Neural progenitor cell (in vitro differentiated cells): ENCODE data around the gene PIGK.

Source experiments
- CTCF ChIP-seq: fragments of 200-600 bp; sonication (generic); IDR thresholded peaks from 2 replicates; pipeline ENCODE4 v1.5.1; 2017; ENCODE audit warnings: antibody characterized with exemption, mild to moderate bottlenecking
- EZH2phosphoT487 ChIP-seq: fragments of 200-600 bp; sonication (generic); IDR thresholded peaks from 2 replicates; pipeline ENCODE4 v1.6.1; 2017; ENCODE audit warnings: antibody characterized with exemption

GRCh38 chr1:77039739-77040138 is 179.5 kb downstream of the PIGK start:
- TF ChIP-seq CTCF (no peak), EZH2phosphoT487 (no peak)
